ENCODE data around the gene ACAN.

ACAN gene

DNA sequence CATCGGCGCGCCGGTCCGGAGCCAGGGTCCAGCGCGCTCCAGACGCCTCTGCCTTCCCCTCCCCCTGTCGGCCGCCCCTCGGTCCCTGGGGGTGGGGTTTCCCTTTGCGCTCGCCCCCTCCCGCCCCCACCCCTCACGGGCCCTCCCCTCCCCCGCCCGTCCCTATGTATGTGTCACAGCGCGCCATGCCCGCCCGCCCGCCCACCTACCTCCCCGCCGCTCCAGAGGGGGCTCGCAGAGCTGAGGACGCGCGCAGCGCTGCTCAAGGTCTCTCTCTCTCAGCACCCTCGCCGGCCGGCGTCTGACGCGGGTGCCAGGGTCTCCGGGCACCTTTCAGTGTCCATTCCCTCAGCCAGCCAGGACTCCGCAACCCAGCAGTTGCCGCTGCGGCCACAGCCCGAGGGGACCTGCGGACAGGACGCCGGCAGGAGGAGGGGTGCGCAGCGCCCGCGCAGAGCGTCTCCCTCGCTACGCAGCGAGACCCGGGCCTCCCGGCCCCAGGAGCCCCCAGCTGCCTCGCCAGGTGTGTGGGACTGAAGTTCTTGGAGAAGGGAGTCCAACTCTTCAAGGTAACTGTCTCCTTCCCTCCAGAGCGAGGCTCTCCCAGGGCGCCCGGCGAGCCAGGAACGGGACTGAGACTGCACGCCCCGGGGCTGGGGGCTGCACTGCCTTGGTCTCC lies at the start of gene ACAN:
Gene ACAN, plus strand, starts transcription at position 196 of the 679 bp plus-strand sequence. CDS start 32,771 bp downstream, outside the sequence.
- DNase-seq, result no peak

DNA sequence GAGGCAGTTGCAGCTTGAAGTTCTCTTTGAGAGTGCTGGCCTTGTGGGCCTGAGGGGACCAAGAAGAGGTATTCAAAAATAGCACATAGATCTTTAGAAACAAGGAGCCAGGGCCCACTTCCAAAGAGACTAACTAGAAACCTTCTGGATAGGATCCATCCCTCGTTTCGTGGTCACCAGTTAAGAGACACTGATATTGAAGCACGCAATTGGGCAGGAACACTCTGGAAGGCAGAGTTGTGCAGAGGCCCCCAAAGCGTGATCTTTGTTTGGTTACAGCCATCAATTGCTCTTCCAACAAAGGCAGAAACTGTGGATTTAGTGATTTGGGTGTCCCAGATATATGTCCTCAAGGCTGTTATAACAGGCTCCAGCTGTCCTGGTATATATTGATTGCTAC lies 46.7 kb upstream of the ACAN start:
- DNase-seq, result no peak

DNA sequence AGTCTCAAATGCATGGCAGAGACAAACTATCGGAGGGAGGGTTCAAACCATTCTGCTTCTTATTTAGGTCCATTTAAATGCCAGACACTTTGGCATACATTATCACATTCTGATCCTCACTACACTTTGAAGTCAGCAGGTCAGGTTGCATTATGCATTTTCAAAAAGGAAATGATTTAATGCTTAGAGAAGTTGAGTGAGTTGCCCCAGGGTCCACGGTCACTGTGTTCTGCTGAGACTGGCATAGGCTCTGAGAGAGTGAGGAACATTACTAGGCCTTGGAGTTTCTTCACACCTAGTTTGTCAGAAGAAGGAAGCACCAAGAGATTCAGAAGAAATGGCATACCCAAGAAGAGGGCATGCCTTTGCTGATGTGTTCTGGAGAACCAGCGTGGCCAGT lies 46.3 kb upstream of the ACAN start:
- DNase-seq, result no peak

DNA sequence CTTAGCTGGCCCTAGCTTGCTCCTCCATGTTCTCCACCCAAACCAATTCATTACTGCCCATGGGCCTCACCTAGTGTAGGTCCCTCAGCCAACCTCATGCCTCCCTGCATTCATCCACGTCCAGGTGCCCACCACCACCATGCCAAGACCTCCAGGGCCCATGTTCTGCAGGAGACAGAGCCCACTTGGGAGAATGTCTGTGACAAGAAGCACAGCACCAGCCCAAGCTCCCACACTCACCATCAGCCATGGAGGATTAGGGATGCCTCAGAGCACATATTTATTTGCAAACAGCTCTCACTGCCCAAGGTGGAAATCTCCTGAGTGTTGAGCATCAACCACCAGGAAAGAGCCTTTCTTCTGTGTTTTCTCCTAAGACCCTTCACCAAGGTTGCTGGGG lies 43.4 kb upstream of the ACAN start:
- DNase-seq, result no peak

DNA sequence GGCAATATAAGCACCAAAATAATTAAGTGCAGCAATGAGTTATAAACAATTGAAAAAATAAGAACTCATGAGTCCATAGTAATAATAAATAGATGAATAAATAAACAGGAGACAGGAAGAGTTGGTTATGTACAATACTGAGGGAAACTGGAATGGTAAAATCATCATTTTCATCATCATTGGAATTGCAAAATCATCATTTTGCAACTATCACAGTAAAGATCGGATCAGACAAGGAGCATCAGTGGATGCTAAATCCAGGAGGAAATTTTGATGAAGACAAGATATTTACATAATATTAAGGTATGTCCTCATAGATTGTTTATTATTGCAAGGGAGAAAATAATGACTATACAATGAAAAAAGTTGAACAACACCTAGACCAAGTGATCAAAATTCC lies 38.8 kb upstream of the ACAN start:
- no peak for DNase-seq

DNA sequence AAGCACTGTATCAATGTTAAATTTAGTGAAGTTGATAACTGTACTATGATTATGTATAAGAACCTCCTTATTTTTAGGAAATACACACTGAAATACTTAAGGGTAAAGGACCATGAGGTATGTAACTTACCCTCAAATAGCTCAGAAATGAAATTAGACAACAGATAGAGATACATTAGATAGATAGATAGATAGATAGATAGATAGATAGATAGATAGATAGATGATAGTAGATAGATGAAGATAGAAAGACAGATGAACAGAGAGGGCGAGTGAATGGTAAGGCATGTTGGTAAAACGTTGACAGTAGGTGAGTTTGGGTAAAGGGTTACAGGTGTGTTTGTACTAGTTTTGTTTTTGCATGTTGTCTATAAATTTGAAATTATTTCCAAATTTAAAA lies 38.0 kb upstream of the ACAN start:
- no peak for DNase-seq

DNA sequence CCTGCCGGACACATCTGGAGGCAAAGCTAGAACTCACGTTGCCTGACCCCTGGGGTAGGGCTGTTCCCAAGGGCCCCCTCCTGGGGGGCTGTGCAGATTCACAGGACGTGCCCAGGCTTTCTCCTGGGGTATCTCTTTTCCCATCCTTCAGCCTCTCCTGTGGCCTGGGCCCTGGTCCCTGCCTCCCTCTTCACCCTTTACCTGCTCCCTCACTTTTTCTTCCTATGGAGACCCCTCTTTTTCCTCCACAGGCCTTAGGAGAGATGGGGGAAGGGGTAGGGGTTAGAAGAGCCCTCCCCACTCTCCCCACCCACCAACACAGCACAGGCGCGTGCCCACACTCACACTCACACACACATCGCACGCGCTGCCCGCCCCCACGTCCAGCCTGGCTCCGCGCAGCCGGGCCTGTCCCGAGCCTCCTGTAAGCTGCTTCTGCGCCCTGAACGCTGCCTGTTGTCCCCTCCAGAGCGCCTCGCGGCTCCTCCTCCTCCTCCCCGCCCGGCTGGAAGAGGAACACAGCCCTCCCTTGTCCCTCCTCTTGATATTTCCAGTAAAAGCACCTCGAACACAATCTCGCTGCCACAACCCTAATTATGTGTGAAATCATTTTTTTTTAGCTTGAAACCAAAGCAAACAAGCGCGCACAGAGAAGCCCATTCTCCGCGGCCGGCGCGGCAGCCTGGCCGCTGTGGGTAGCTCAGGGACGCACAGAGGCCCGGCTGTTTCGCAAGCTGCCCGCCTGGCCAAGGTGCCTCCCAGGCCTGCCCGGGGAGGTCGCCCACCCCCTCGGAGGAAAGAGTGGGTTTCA lies 33.9 kb upstream of the ACAN start:
- DNase-seq, result no peak

DNA sequence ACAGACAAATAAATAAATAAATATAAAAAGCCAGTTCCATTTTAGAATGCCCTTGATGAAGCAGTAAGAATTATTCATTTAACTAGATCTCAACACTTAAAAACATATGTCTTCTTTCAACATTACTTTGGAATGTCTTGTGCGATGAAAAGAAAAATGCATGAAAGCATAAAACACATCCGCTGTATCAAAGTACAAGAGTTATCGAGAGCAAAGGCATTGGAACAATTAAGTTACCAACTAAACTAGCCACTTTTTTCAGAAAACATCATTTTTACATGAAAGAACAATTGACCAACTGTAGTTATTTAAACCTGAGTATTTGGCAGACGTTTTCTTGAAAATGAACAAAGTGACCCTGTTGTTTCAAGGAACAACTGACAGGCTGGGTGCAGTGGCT lies 27.5 kb upstream of the ACAN start:
- no peak for DNase-seq

DNA sequence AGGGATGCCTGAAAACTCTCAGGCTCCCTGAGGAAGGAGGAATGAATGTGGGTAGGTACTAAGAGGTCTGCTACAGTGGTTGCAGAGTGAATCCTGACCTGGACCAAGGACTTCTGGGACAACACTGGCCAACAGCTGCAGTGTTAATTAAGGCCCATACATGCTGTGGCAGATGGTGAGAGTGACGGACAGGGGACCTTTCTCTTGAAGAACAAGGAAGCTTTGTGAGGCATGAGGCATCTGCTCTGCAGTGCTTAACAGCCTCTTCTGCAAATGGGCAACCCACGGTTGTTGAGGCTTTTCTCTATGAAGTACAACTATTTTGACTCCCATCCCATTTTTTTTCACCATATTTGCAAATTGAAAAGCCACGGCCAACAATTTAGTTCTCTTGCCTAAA lies 26.6 kb upstream of the ACAN start:
- DNase-seq, result no peak

DNA sequence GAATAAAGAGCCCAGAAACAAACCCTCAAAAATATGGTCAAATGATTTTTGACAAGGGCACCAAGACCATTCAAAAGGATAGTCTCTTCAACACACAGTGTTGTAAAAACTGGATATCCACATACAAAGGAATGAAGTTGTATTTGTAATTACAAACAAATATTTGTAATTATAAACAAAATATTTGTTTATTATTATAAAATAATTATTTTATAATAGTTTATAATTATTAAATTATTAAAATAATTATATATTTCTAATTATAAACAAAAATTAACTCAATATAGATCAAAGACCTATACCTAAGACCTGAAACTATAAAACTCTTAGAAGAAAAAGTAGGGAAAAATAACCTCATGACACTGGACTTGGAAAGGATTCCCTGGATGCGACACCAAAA lies 23.3 kb upstream of the ACAN start:
- DNase-seq, result no peak

DNA sequence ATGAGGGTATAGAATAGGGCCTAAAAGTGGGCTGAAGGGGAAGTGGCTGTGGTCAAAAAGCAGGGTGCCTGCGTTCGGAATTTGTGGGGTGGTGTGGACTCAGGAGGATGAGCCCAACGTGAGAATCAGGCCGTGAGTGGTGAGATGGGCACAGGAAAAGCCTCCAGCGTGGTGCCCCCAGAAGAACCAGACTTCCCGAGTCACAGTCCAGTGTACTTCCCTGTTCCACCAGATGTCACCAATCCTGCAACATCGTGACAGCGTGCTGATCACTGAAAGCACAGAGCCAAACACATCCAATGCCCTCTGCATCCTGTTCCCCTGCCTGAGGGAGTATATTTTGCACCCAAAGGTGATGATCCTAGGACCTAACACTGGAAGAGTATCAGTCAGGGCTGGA lies 20.8 kb upstream of the ACAN start:
- no peak for DNase-seq

DNA sequence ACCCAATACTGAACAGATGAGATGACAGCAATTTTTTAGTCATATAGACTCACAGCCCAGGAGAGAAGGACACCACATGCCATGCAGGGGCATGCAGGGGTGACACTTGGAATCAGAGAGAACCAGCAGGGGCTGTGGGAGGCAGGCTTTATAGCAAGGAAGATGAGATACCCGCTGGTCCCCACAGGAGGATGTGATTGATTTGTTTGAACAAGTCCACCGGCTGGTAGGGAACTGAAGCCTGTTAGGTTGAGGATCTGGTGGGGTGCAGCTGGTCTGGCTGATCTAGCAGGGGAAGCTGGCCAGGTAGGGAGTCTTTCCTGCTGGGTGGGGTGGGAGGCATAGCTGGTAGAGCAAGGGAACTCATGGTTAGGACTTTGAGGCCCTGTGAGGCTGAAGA lies 18.0 kb upstream of the ACAN start:
- DNase-seq, result no peak

DNA sequence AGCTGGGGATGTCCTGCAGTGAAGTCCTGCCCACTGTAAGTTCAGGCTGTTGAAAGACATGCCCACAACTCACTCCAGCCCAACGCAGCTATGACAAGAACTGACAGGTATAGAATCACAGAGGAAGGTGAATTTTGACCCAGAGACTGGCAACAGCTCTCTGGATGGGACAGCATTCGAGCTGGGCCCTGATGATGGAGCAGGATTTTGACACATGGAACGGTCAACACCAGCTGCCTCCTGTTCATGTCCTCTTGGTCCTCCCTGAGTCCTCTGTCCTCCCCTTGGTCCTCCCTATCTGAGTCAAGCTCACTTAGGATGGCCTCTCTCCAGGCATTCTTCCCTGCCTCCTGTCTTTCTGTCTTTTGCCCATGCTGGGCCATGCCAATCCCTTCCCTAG lies 15.2 kb upstream of the ACAN start:
- no peak for DNase-seq

DNA sequence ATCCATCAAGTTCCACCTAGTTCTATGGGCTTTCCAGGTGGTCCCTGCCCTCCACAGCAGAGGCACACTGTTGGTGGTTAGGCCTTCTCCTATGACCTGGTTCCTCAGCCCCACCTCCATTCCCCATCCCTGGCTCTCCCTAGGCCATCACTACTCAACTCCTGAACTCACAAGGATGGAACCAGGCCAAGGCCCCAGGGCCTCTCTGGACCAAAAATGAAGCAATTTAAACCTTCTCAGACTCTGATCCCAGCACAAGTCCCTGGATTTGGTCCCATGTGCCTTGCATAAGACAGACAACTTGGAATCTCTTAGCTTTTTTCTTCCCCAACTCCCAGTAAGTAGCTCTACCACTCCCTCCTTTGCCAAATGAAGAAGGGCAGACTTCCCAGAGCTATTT lies 14.4 kb upstream of the ACAN start:
- no peak for DNase-seq

DNA sequence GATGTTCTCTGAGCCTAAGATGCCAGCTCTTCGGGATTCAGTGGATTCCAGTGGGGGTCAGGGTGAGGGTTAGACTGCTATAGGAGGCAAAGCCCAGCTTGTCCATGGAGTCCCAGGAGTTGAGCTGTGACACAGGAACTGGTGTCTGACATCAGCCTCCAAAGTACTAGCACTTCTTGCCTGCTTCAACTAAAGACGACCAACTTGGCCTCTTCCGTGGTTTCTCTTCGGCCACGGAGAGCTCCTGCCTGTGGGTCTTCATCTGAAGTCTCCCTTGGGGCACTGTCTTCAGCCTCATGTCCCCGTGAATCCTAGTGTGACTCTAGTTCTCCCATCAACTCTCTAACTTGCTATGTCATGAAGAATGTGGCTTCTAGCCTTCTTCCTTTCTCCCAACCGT lies 12.8 kb upstream of the ACAN start:
- DNase-seq, result no peak

DNA sequence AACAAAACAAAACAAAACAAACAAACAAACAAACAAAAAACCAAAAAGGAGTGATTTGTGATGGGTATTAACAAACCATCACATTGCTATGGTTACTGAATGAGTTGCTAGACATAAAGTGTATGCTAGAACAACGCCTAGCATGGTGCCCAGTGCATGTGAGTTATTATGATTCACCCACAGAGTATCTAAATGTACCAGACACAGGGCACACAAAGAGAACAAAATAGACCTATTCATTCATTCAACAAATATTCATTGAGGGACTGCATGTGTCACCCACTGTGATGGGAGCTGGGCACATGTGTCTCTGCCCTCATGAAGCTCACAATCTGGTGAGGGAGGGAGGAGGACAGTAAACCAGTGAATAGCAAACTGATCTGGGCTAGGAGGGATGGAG lies 11.6 kb upstream of the ACAN start:
- no peak for DNase-seq

DNA sequence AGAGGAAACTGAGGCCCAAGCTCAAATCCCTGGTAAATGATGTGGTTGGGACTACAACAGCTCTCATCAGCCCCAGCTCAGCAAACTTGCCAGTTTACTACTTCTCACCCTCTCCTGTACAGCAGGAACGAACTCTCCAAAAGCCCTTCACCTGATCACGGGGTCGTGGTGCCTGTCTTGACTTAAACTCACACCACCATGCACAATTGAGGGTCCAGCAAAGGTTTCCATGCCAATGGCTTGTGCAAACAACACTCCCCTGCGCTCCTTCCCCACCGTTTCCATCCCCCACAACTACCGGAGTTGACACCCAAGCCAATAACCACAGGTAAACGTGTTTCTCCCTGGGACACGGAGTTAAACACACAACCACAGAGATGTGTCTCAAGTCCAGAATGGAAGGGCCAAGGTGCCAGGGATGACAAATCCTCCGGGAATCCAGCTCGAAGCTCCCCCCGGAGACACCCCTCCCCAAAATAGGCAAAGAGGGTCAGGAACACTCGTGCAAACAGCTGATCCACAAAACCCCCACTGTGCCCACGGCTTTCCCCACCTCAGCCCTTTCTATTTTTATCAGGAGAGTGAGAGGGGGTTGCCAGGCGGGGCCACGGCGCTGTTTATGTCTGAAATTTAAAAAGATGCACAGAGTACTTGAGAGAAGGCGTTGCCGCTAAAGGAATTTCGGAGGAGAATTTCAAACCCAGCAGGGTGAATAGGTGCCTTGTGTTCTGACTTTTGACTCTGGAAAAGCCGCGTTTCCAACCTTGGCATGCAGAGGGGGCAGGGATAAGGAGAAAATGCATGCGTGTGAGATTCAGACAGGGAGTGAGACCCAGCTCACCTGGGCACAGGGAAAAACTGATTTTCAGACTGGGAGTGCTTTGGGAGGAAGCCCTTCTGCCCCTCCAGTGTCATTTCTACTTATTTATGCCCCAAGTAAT lies 10.6 kb upstream of the ACAN start:
- DNase-seq, result no peak

DNA sequence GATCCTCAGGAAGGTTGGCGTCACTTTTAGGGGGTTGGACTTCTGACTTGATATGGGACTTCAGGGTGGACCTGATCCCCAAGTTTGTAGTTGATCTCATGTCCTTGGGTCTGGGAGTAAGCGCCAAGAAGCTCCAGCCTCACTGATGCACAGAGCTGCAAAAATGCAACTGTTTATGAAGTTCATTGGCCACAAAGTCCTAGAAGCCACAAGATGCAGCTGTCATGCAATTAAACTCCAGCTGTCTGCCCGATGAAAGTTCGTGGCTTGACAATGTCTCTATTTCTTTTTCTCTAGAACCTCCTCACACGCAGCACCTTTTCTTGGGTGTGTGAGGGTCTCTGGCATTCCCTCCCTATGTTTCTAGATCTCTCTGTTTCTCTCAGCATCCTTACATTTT lies 9.2 kb upstream of the ACAN start:
- DNase-seq, result no peak

DNA sequence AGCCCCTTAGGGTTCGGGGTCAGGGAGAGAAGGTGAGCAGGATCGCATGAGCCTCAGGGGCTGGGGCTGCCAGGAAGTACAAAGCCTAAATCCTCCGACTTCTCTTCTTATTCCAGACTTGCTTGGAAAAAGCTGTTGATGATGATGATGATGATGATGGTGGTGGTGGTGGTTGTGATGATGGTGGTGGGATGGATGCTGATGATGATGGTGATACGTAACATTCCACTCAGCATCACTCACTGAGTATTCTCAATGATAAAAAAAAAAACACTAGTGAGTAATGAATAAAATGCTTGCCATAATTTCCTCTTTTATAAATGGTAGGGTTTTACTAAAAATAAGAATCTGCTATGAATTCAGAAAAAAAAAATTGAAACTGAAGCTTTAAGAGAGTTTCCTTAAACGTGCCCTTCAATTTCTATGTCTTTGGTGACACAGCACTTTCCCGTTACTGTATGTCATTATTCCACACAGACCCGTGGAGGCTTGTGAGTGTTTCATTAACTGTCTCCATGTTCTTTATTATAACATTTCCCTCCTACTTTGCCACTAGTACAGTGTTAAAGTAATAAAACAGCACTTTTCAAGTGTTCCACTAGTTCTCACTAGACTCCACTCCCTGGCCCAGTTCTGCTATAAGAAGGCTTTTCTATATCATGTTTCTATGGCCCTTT lies 5.4 kb upstream of the ACAN start:
- no peak for DNase-seq

DNA sequence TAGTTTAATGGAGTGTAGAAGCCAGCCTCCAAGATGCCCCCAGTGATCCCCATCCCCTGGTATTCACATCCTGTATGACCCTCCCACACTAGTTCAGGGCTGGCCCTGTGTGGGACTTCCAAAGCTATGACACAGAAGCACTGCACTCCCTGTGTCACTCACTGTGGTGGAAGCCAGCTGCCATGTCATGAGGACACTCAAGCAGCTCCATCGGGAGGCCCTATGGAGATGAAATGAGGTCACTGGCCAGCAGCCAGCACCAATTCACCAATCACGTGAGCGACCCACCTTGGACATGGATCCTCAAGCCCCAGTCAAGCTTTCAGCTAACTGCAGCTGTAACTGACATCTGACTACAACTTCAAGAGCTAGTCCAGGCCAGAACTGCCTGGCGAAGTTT lies 3.9 kb upstream of the ACAN start:
- DNase-seq, result no peak

DNA sequence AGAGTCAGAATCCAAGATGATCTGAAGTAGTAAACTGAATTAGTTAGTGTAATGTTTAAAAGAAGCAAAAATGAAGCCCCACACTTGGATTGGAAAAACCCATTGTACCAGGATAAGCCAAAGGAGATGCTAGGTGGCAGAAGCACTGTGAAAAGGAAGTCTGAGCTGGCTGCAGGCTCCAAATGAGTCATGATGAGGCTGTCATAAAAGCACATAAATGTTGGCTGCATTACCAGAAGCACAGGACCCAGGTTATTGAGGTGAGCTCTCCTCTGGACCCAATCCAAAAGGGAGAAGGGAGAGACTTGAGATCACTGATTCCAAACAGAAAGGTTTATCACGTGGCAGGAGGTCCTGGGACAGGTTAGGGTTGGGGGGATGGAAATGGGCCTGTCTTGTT lies 3.2 kb upstream of the ACAN start:
- no peak for DNase-seq

DNA sequence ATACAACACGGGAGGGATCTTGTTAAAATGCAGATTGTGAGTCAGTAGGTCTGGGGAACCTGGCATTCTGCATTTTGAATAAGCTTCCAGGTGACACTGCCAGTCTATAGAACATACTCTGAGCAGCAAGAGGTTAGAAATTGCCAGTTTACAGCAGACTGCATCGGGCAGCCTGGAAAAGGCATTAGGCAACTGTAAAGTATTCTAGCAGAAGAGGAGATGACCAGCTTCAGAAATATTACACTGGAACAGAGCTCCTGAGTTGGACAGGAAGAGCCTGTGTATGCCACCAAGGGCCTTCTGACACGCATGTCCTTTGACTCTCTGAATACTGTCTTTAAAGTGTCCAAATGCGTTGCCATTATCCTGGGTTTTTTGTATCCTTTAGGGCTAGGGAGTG lies 2.5 kb upstream of the ACAN start:
- no peak for DNase-seq

Measured in NCI-H345 (cell line).